HepG2 (cell line): ENCODE data around the gene PIP4K2B. TPM values are rescaled to one million over a fixed set of nuclear protein-coding genes. Genes with fewer than 3 reads are reported as not detected.
A peak's percentile ranks its signal among the peaks of the same experiment; 100 is the strongest.

ENCODE experiments used
- DPF2 ChIP-seq: sonication (generic); formaldehyde crosslinking; IDR thresholded peaks from 2 replicates; pipeline ENCODE4 v1.4.0; 2020; ENCODE audit warnings: mild to moderate bottlenecking, low read depth, missing genetic modification reagents, borderline replicate concordance
- E2F5 ChIP-seq: sonication (generic); formaldehyde crosslinking; conservative IDR thresholded peaks from 2 replicates; pipeline ENCODE4 v1.4.0; 2020; ENCODE audit warnings: missing genetic modification reagents
- FOXM1 ChIP-seq: sonication (generic); formaldehyde crosslinking; IDR thresholded peaks from 2 replicates; pipeline ENCODE4 v1.5.0; 2020; ENCODE audit warnings: missing genetic modification reagents
- FOXO1 ChIP-seq: sonication (generic); formaldehyde crosslinking; IDR thresholded peaks from 2 replicates; pipeline ENCODE4 v1.4.0; 2020; ENCODE audit warnings: missing genetic modification reagents
- GLMP ChIP-seq: sonication (generic); formaldehyde crosslinking; IDR thresholded peaks from 2 replicates; pipeline ENCODE4 v1.9.0; 2021; ENCODE audit warnings: missing genetic modification reagents, mild to moderate bottlenecking, borderline replicate concordance
- JUNB ChIP-seq: sonication (generic); formaldehyde crosslinking; IDR thresholded peaks from 2 replicates; pipeline ENCODE4 v1.8.0; 2022; ENCODE audit warnings: missing genetic modification reagents, mild to moderate bottlenecking, borderline replicate concordance
- MLX ChIP-seq: IDR thresholded peaks from 2 replicates; pipeline ENCODE4 v1.6.1; 2016
- NFKB2 ChIP-seq: sonication (generic); formaldehyde crosslinking; IDR thresholded peaks from 2 replicates; pipeline ENCODE4 v1.4.0; 2020; ENCODE audit warnings: missing genetic modification reagents, borderline replicate concordance
- SIX4 ChIP-seq: sonication (generic); formaldehyde crosslinking; IDR thresholded peaks from 2 replicates; pipeline ENCODE4 v1.4.0; 2020; ENCODE audit warnings: missing genetic modification reagents
- SNAI1 ChIP-seq: sonication (generic); formaldehyde crosslinking; IDR thresholded peaks from 2 replicates; pipeline ENCODE4 v1.5.0; 2020; ENCODE audit warnings: mild to moderate bottlenecking, missing genetic modification reagents, borderline replicate concordance
- YY1 ChIP-seq: IDR thresholded peaks from 2 replicates; pipeline ENCODE4 v1.6.1; 2011; ENCODE audit warnings: low read length, low read depth, moderate library complexity, mild to moderate bottlenecking; ENCODE audit not compliant: insufficient read depth, insufficient replicate concordance
- ZFP36L1 ChIP-seq: sonication (generic); formaldehyde crosslinking; IDR thresholded peaks from 2 replicates; pipeline ENCODE4 v1.8.0; 2022; ENCODE audit warnings: mild to moderate bottlenecking, missing genetic modification reagents, moderate library complexity
- ZIK1 ChIP-seq: sonication (generic); formaldehyde crosslinking; IDR thresholded peaks from 2 replicates; pipeline ENCODE4 v1.5.0; 2020; ENCODE audit warnings: mild to moderate bottlenecking, low read depth, missing genetic modification reagents, borderline replicate concordance
- ZKSCAN8 ChIP-seq: IDR thresholded peaks from 2 replicates; pipeline ENCODE4 v1.6.1; 2016; ENCODE audit warnings: borderline replicate concordance, missing genetic modification reagents, missing compliant biosample characterization
- ZNF44 ChIP-seq: sonication (generic); formaldehyde crosslinking; IDR thresholded peaks from 2 replicates; pipeline ENCODE4 v1.5.1; 2020; ENCODE audit warnings: mild to moderate bottlenecking, missing genetic modification reagents
- polyA plus RNA-seq, 8 experiments: library from polyadenylated mRNA; depleted of rRNA in 3 of 8; stranded (reverse) in 7 of 8; unstranded in 1 of 8; fragments of >200 nt; fragmentation: Illumina TruSeq in 4 of 8; extraction: Trizol in 4 of 8; gene quantifications; 2 replicates each; pipeline versions ENCODE4 v1.2.1 to v1.2.3, GENCODE V29; 2011 to 2016; ENCODE audit warnings: low read depth in 4 of 8, missing spikeins in 1 of 8, mixed read lengths in 1 of 8; ENCODE audit not compliant: insufficient read depth in 1 of 8
- total RNA-seq, 5 experiments: library from RNA; depleted of rRNA; stranded (reverse); fragments of >200 nt; fragmentation: Illumina TruSeq; extraction: Trizol; gene quantifications; 2 replicates each; pipeline ENCODE4 v1.2.3, GENCODE V29; 2016; ENCODE audit warnings: low read depth in 1 of 5
- TF ChIP-seq, protein P1 (sequence below): sonication (generic); formaldehyde crosslinking; IDR thresholded peaks from 2 replicates; pipeline ENCODE4 v1.5.1; 2020; ENCODE audit warnings: missing genetic modification reagents, mild to moderate bottlenecking, borderline replicate concordance
- TF ChIP-seq, protein P2 (sequence below): sonication (generic); formaldehyde crosslinking; IDR thresholded peaks from 2 replicates; pipeline ENCODE4 v1.9.0; 2021; ENCODE audit warnings: mild to moderate bottlenecking, missing genetic modification reagents

The PIP4K2B gene
- total and polyA plus RNA-seq, 2 of the 13 experiments (the other 11 are each of a cell fraction or from before 2014, with no cell fraction given), result 20.4 to 54.0 TPM

- TF ChIP-seq, protein P1, sequence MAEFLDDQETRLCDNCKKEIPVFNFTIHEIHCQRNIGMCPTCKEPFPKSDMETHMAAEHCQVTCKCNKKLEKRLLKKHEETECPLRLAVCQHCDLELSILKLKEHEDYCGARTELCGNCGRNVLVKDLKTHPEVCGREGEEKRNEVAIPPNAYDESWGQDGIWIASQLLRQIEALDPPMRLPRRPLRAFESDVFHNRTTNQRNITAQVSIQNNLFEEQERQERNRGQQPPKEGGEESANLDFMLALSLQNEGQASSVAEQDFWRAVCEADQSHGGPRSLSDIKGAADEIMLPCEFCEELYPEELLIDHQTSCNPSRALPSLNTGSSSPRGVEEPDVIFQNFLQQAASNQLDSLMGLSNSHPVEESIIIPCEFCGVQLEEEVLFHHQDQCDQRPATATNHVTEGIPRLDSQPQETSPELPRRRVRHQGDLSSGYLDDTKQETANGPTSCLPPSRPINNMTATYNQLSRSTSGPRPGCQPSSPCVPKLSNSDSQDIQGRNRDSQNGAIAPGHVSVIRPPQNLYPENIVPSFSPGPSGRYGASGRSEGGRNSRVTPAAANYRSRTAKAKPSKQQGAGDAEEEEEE, result no peak
- TF ChIP-seq SNAI1 (CRISPR knock-in tag), result no peak
- TF ChIP-seq NFKB2, result peak; percentile 88; the same call in 1 of the 2 replicates
- no peak for TF ChIP-seq FOXM1 (CRISPR knock-in tag)
- TF ChIP-seq GLMP (CRISPR knock-in tag), result no peak
- no peak; the same call in 1 of the 2 replicates for TF ChIP-seq SIX4
- TF ChIP-seq FOXO1 (CRISPR knock-in tag), result no peak
- TF ChIP-seq JUNB (CRISPR knock-in tag), result no peak; the same call in 1 of the 2 replicates
- peak; percentile 65 for TF ChIP-seq YY1
- TF ChIP-seq ZFP36L1 (CRISPR knock-in tag), result no peak; the same call in 1 of the 2 replicates
- TF ChIP-seq ZNF44 (CRISPR knock-in tag), result 0 out of 2 replicates have a peak, but pooled peaks have one; percentile 35
- no peak for TF ChIP-seq DPF2 (CRISPR knock-in tag)
- no peak; the same call in 1 of the 2 replicates for TF ChIP-seq ZIK1 (CRISPR knock-in tag)
- TF ChIP-seq, protein P2, sequence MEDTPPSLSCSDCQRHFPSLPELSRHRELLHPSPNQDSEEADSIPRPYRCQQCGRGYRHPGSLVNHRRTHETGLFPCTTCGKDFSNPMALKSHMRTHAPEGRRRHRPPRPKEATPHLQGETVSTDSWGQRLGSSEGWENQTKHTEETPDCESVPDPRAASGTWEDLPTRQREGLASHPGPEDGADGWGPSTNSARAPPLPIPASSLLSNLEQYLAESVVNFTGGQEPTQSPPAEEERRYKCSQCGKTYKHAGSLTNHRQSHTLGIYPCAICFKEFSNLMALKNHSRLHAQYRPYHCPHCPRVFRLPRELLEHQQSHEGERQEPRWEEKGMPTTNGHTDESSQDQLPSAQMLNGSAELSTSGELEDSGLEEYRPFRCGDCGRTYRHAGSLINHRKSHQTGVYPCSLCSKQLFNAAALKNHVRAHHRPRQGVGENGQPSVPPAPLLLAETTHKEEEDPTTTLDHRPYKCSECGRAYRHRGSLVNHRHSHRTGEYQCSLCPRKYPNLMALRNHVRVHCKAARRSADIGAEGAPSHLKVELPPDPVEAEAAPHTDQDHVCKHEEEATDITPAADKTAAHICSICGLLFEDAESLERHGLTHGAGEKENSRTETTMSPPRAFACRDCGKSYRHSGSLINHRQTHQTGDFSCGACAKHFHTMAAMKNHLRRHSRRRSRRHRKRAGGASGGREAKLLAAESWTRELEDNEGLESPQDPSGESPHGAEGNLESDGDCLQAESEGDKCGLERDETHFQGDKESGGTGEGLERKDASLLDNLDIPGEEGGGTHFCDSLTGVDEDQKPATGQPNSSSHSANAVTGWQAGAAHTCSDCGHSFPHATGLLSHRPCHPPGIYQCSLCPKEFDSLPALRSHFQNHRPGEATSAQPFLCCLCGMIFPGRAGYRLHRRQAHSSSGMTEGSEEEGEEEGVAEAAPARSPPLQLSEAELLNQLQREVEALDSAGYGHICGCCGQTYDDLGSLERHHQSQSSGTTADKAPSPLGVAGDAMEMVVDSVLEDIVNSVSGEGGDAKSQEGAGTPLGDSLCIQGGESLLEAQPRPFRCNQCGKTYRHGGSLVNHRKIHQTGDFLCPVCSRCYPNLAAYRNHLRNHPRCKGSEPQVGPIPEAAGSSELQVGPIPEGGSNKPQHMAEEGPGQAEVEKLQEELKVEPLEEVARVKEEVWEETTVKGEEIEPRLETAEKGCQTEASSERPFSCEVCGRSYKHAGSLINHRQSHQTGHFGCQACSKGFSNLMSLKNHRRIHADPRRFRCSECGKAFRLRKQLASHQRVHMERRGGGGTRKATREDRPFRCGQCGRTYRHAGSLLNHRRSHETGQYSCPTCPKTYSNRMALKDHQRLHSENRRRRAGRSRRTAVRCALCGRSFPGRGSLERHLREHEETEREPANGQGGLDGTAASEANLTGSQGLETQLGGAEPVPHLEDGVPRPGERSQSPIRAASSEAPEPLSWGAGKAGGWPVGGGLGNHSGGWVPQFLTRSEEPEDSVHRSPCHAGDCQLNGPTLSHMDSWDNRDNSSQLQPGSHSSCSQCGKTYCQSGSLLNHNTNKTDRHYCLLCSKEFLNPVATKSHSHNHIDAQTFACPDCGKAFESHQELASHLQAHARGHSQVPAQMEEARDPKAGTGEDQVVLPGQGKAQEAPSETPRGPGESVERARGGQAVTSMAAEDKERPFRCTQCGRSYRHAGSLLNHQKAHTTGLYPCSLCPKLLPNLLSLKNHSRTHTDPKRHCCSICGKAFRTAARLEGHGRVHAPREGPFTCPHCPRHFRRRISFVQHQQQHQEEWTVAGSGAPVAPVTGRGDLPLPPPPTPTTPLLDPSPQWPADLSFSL (CRISPR knock-in tag), result no peak
- no peak for TF ChIP-seq ZKSCAN8 (CRISPR knock-in tag)
- TF ChIP-seq E2F5, result peak; percentile 29; the same call in 1 of the 2 replicates
- TF ChIP-seq MLX (CRISPR knock-in tag), result 0 out of 2 replicates have a peak, but pooled peaks have one; percentile 55
Measured at GRCh38 chr17:38749223-38750043, 49.9 kb downstream of the PIP4K2B start (continued).
